ENCODE measurements around the gene IFT122.
A peak's percentile ranks its signal among the peaks of the same experiment; 100 is the strongest.

IFT122 gene

GRCh38 chr3:129429602-129430001, 10.4 kb upstream of the IFT122 start:
- Histone ChIP-seq H3F3A (ENCODE audit: insufficient read depth, low read length) (peaks cover 10% of the 10 kb centered on the region; the same call in 1 of the 2 replicates), H3K9ac (ENCODE audit: low read length) (no peak overlapping the region), H3K9me3 (ENCODE audit: low read length) (no peaks in the 10 kb centered on the region), H3K4me2 (ENCODE audit: low read length) (no peak overlapping the region), H4K20me1 (ENCODE audit: insufficient read depth, low read length) (no peaks in the 10 kb centered on the region), H3K79me2 (ENCODE audit: insufficient read depth, low read length) (0 out of 2 replicates have a peak, but pooled peaks cover under 1% of the 10 kb centered on the region), H3K27me3 (ENCODE audit: insufficient read depth, low read length) (no peaks in the 10 kb centered on the region), H3K4me1 (ENCODE audit: insufficient read depth, low read length, severe bottlenecking) (peaks cover 29% of the 10 kb centered on the region), H3K9me2 (ENCODE audit: low read depth, low read length) (no peaks in the 10 kb centered on the region), H3K4me3 (ENCODE audit: low read depth, low read length, poor library complexity, severe bottlenecking) (no peak overlapping the region), H2AFZ (ENCODE audit: low read length) (no peak overlapping the region), H3K36me3 (ENCODE audit: insufficient read depth, low read length) (peaks cover 50% of the 10 kb centered on the region), H3K27ac (ENCODE audit: low read depth, low read length, poor library complexity, severe bottlenecking) (peak overlapping the region; percentile 60)
- no peak for TF ChIP-seq EZH2 (IDR thresholded peaks at IDR 0.05; ENCODE audit: borderline replicate concordance, low read length)
- TF ChIP-seq CTCF (IDR thresholded peaks at IDR 0.05; ENCODE audit: low read length): no peak

DNA sequence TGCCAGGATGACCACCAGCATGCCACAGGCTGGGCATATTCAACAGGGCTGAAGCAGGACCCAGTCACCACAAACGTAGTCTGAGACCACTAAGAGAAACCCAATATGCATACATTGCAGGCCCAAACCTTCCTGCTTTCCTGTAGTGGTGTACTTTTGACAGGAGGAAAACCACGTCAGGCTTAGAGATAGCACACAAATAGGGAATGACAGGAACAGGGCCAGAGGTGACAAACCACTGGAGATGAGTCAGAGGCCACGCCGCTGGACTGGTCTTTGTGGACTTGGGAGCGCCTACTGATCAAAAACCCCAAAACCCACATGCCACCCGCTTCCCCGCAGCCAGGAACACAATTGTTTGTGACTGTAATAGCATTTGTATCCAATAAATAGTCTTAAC, 8.0 kb upstream of the IFT122 start:
- Histone ChIP-seq H3K9me2 (ENCODE audit: low read depth, low read length) (no peaks in the 10 kb centered on the region), H3K36me3 (ENCODE audit: insufficient read depth, low read length) (peaks cover 74% of the 10 kb centered on the region), H3F3A (ENCODE audit: insufficient read depth, low read length) (peaks cover 10% of the 10 kb centered on the region; the same call in 1 of the 2 replicates), H3K27me3 (ENCODE audit: insufficient read depth, low read length) (no peaks in the 10 kb centered on the region), H3K79me2 (ENCODE audit: insufficient read depth, low read length) (peaks cover 14% of the 10 kb centered on the region; the same call in 1 of the 2 replicates), H2AFZ (ENCODE audit: low read length) (no peak overlapping the region), H3K4me3 (ENCODE audit: low read depth, low read length, poor library complexity, severe bottlenecking) (no peak overlapping the region), H4K20me1 (ENCODE audit: insufficient read depth, low read length) (no peaks in the 10 kb centered on the region), H3K9ac (ENCODE audit: low read length) (no peak overlapping the region), H3K4me2 (ENCODE audit: low read length) (no peak overlapping the region), H3K27ac (ENCODE audit: low read depth, low read length, poor library complexity, severe bottlenecking) (no peak overlapping the region), H3K4me1 (ENCODE audit: insufficient read depth, low read length, severe bottlenecking) (peaks cover 53% of the 10 kb centered on the region), H3K9me3 (ENCODE audit: low read length) (no peaks in the 10 kb centered on the region)
- no peak for TF ChIP-seq CTCF (IDR thresholded peaks at IDR 0.05; ENCODE audit: low read length)
- no peak for TF ChIP-seq EZH2 (IDR thresholded peaks at IDR 0.05; ENCODE audit: borderline replicate concordance, low read length)

DNA sequence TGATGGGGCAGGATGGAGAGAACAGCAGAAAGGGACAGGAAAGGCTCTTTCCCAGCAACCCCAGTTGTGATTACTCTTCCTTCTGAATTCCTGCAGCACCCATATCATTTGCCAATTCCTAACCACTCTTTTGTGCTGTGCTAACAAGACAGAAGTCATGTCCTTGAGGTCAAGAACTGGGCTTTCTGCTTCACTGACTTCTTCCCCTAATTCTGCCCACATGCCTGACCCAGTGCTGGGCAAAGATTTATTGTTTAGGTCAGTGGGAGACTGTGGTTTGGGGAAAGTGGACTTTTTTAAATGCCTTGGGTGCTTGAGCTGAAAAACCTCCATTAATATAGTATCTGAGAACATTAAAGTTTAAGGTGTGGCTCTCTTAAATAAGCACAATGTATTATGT, 7.4 kb upstream of the IFT122 start:
- no peaks in the 10 kb centered on the region for H3K9me3 ChIP-seq (ENCODE audit: low read length)
- no peak for TF ChIP-seq EZH2 (IDR thresholded peaks at IDR 0.05; ENCODE audit: borderline replicate concordance, low read length)
- TF ChIP-seq CTCF (IDR thresholded peaks at IDR 0.05; ENCODE audit: low read length): no peak
- peaks cover 59% of the 10 kb centered on the region for H3K4me1 ChIP-seq (ENCODE audit: insufficient read depth, low read length, severe bottlenecking)
- H3K9me2 ChIP-seq (ENCODE audit: low read depth, low read length): no peaks in the 10 kb centered on the region
- no peaks in the 10 kb centered on the region for H3K27me3 ChIP-seq (ENCODE audit: insufficient read depth, low read length)
- no peak overlapping the region for H3K9ac ChIP-seq (ENCODE audit: low read length)
- no peak overlapping the region for H3K4me2 ChIP-seq (ENCODE audit: low read length)
- H2AFZ ChIP-seq (ENCODE audit: low read length): no peak overlapping the region
- H3K36me3 ChIP-seq (ENCODE audit: insufficient read depth, low read length): peaks cover 81% of the 10 kb centered on the region
- H3K79me2 ChIP-seq (ENCODE audit: insufficient read depth, low read length): peaks cover 15% of the 10 kb centered on the region; the same call in 1 of the 2 replicates
- H3K4me3 ChIP-seq (ENCODE audit: low read depth, low read length, poor library complexity, severe bottlenecking): no peak overlapping the region
- no peak overlapping the region for H3K27ac ChIP-seq (ENCODE audit: low read depth, low read length, poor library complexity, severe bottlenecking)
- H3F3A ChIP-seq (ENCODE audit: insufficient read depth, low read length): peaks cover 10% of the 10 kb centered on the region; the same call in 1 of the 2 replicates
- H4K20me1 ChIP-seq (ENCODE audit: insufficient read depth, low read length): no peaks in the 10 kb centered on the region
